Lung (tissue), 12 donors: ENCODE data around the gene PLCH1. TPM values are rescaled to one million over a fixed set of nuclear protein-coding genes. Genes with fewer than 3 reads are reported as not detected.

Source experiments
- ATAC-seq: fragments of 200-7000 bp; cut with Tn5 transposase; one replicate; pipeline ENCODE4 v1.9.1; 2020; ENCODE audit warnings: moderate number of reproducible peaks; ENCODE audit not compliant: insufficient read depth, low FRiP score
- DNase-seq, 3 donors: peaks; one replicate each; pipeline ENCODE4 v3.0.0-alpha.2; 2013 to 2017
- H3K27ac ChIP-seq, 2 donors: one replicate each; pipeline ENCODE4 v1.5.1; 2013; ENCODE audit warnings: mild to moderate bottlenecking in 2 of 2, moderate library complexity in 2 of 2, control low read depth in 1 of 2, inconsistent platforms in 1 of 2, low read depth in 1 of 2, low read length in 1 of 2
- H3K27me3 ChIP-seq, 3 donors: one replicate each; pipeline ENCODE4 v1.5.1; 2013; ENCODE audit warnings: low read length in 2 of 3; ENCODE audit not compliant: control insufficient read depth in 3 of 3, insufficient read depth in 3 of 3
- H3K36me3 ChIP-seq, 4 donors: one replicate each; pipeline ENCODE4 v1.5.1; 2013; ENCODE audit warnings: low read length in 4 of 4, mild to moderate bottlenecking in 1 of 4, moderate library complexity in 1 of 4; ENCODE audit not compliant: control insufficient read depth in 4 of 4, insufficient read depth in 4 of 4
- H3K4me1 ChIP-seq, 5 donors: one replicate each; pipeline ENCODE4 v1.5.1; 2013; ENCODE audit warnings: low read length in 5 of 5, mild to moderate bottlenecking in 2 of 5, moderate library complexity in 1 of 5; ENCODE audit not compliant: control insufficient read depth in 5 of 5, insufficient read depth in 5 of 5
- H3K4me3 ChIP-seq: one replicate; pipeline ENCODE4 v1.5.1; 2013; ENCODE audit warnings: mild to moderate bottlenecking, control low read depth, moderate library complexity
- H3K9ac ChIP-seq, 2 donors: one replicate each; pipeline ENCODE4 v1.5.1; 2013; ENCODE audit warnings: low read length in 2 of 2, control low read depth in 1 of 2; ENCODE audit not compliant: insufficient read depth in 1 of 2
- H3K9me3 ChIP-seq, 4 donors: one replicate each; pipeline ENCODE4 v1.5.1; 2013; ENCODE audit warnings: low read length in 3 of 4, mild to moderate bottlenecking in 1 of 4, moderate library complexity in 1 of 4; ENCODE audit not compliant: control insufficient read depth in 4 of 4, insufficient read depth in 3 of 4
- CTCF ChIP-seq: IDR thresholded peaks from 2 replicates; pipeline ENCODE4 v1.5.1; 2012; ENCODE audit warnings: mild to moderate bottlenecking; ENCODE audit errors: control extremely low read depth, extremely low read depth
- WGBS, 2 donors: extraction: QIAGEN DNeasy Blood & Tissue Kit; methylation state at CpG; one replicate each; pipeline ENCODE4 v1.1.7; 2013; 5-methylcytosine and 5-hydroxymethylcytosine counted together
- polyA plus RNA-seq, 2 donors: library from polyadenylated mRNA; stranded (reverse); fragments of 200-250 nt; gene quantifications; one replicate each; pipeline ENCODE4 v1.2.1, GENCODE V29; 2013
- total RNA-seq, 2 donors: library from RNA; depleted of rRNA in 1 of 2; stranded (reverse); fragments of >200 nt in 1 of 2; gene quantifications; one replicate each; pipeline ENCODE4 v1.2.1, GENCODE V29; 2014 to 2021
- donor health status: control.
- donor health status: control.
- donor health status: Bipolar disorder and iron deficiency.
- donor health status: healthy.
- donor health status: DM: yes; HTN: yes; CAD: no.

The PLCH1 gene
- total and polyA plus RNA-seq, 4 donors = 2.5 to 22.8 (median 9.1) TPM

GRCh38 chr3:155704061-155704460 lies 40.8 kb downstream of the PLCH1 start:
- Histone ChIP-seq H3K36me3 (no peaks in the 10 kb centered on the region), H3K4me3 (no peak overlapping the region), H3K9me3 (no peaks in the 10 kb centered on the region), H3K27me3 (no peaks in the 10 kb centered on the region), H3K9ac (no peak overlapping the region), H3K27ac (no peak overlapping the region), H3K4me1 (no peaks in the 10 kb centered on the region)
- DNase-seq (no peak), ATAC-seq (no peak)
- TF ChIP-seq CTCF = no peak
- 23 to 67% methylated on average over 6 of the region's 6 CpGs for WGBS, 2 donors

GRCh38 chr3:155702745-155703591 lies 41.9 kb downstream of the PLCH1 start:
- H3K36me3 ChIP-seq = no peaks in the 10 kb centered on the region
- H3K9ac ChIP-seq = no peak overlapping the region
- 52 to 65% methylated on average over 6 of the region's 6 CpGs for WGBS, 2 donors
- TF ChIP-seq CTCF = no peak
- H3K27me3 ChIP-seq = no peaks in the 10 kb centered on the region
- no peak overlapping the region for H3K4me3 ChIP-seq
- ATAC-seq = peak; percentile 48
- H3K4me1 ChIP-seq = no peaks in the 10 kb centered on the region
- no peaks in the 10 kb centered on the region for H3K9me3 ChIP-seq
- peak; percentile 30 to 41 (median 31) for DNase-seq
- H3K27ac ChIP-seq = no peak overlapping the region

- no peaks in the 10 kb centered on the region for H3K9me3 ChIP-seq
- H3K4me1 ChIP-seq = no peaks in the 10 kb centered on the region
- peak; percentile 51 for ATAC-seq
- H3K36me3 ChIP-seq = no peaks in the 10 kb centered on the region
- peak in 2 of 3 donors; percentile 78 to 80 for DNase-seq
- peak; percentile 23 for TF ChIP-seq CTCF
- H3K4me3 ChIP-seq = no peak overlapping the region
- no peaks in the 10 kb centered on the region for H3K27me3 ChIP-seq
- no peak overlapping the region for H3K9ac ChIP-seq
- H3K27ac ChIP-seq = no peak overlapping the region
- WGBS, 2 donors = 26 to 30% methylated on average over 5 of the region's 5 CpGs
These were observed 42.9 kb downstream of the PLCH1 start for GRCh38 chr3:155701882-155702465.
